GM23338 (cell line): ENCODE measurements around the gene ABCC6. TPM values are rescaled to one million over a fixed set of nuclear protein-coding genes. Genes with fewer than 3 reads are reported as not detected.

Experiments used
- ATAC-seq: fragments of 200-7000 bp; cut with Tn5 transposase; 3 replicates; pipeline ENCODE4 v1.9.1; 2020
- DNase-seq: peaks from one replicate; pipeline ENCODE4 v3.0.0-alpha.2; 2015; ENCODE audit warnings: low spot score
- H2AFZ ChIP-seq: fragments of 200-600 bp; sonication (generic); 2 replicates; pipeline ENCODE4 v1.8.0; 2016; ENCODE audit warnings: antibody characterized with exemption, mild to moderate bottlenecking, moderate library complexity
- H3F3A ChIP-seq: fragments of 200-600 bp; sonication (generic); replicated peaks from 2 replicates; pipeline ENCODE4 v1.8.0; 2017; ENCODE audit warnings: antibody characterized with exemption, mixed run types, low read depth
- H3K27ac ChIP-seq: fragments of 200-600 bp; sonication (generic); 2 replicates; pipeline ENCODE4 v1.6.1; 2016; ENCODE audit warnings: low read depth
- H3K27me3 ChIP-seq: fragments of 200-600 bp; sonication (generic); 2 replicates; pipeline ENCODE4 v1.8.0; 2016; ENCODE audit warnings: mild to moderate bottlenecking, mixed run types, moderate library complexity; ENCODE audit not compliant: insufficient read depth
- H3K36me3 ChIP-seq: fragments of 200-600 bp; sonication (generic); 2 replicates; pipeline ENCODE4 v1.8.0; 2016; ENCODE audit warnings: mild to moderate bottlenecking; ENCODE audit not compliant: insufficient read depth
- H3K4me1 ChIP-seq: fragments of 200-600 bp; sonication (generic); 2 replicates; pipeline ENCODE4 v1.8.0; 2016; ENCODE audit warnings: mild to moderate bottlenecking, moderate library complexity; ENCODE audit not compliant: insufficient read depth
- H3K4me2 ChIP-seq: fragments of 200-600 bp; sonication (generic); 2 replicates; pipeline ENCODE4 v1.7.1; 2017; ENCODE audit warnings: mixed run types
- H3K4me3 ChIP-seq: fragments of 200-600 bp; sonication (generic); 2 replicates; pipeline ENCODE4 v1.6.1; 2016; ENCODE audit warnings: mixed run types
- H3K79me2 ChIP-seq: fragments of 200-600 bp; sonication (generic); replicated peaks from 2 replicates; pipeline ENCODE4 v1.8.0; 2017; ENCODE audit warnings: mild to moderate bottlenecking; ENCODE audit not compliant: insufficient read depth
- H3K9me2 ChIP-seq: fragments of 200-600 bp; sonication (generic); 2 replicates; pipeline ENCODE4 v1.8.0; 2017; ENCODE audit not compliant: insufficient read depth
- H4K20me1 ChIP-seq: fragments of 200-600 bp; sonication (generic); replicated peaks from 2 replicates; pipeline ENCODE4 v1.8.0; 2017; ENCODE audit warnings: mild to moderate bottlenecking; ENCODE audit not compliant: insufficient read depth
- H3K27ac Mint-ChIP-seq: 2 replicates; pipeline ENCODE4 v1.8.0; 2020; ENCODE audit warnings: inconsistent platforms, mild to moderate bottlenecking, moderate library complexity, mixed read lengths
- H3K27me3 Mint-ChIP-seq: 3 replicates; pipeline ENCODE4 v1.8.0; 2022; ENCODE audit warnings: low read depth, mild to moderate bottlenecking, moderate library complexity, mixed read lengths, inconsistent platforms; ENCODE audit not compliant: insufficient read depth, poor library complexity
- H3K36me3 Mint-ChIP-seq: 3 replicates; pipeline ENCODE4 v1.8.0; 2021; ENCODE audit warnings: low read depth, mild to moderate bottlenecking, inconsistent platforms, moderate library complexity, mixed read lengths
- H3K4me1 Mint-ChIP-seq: 3 replicates; pipeline ENCODE4 v1.8.0; 2020; ENCODE audit warnings: mild to moderate bottlenecking, inconsistent platforms, mixed read lengths
- H3K4me3 Mint-ChIP-seq: 3 replicates; pipeline ENCODE4 v1.8.0; 2021; ENCODE audit warnings: moderate library complexity, mild to moderate bottlenecking, inconsistent platforms, mixed read lengths
- H3K9me3 Mint-ChIP-seq: 3 replicates; pipeline ENCODE4 v1.8.0; 2020; ENCODE audit warnings: moderate library complexity, mild to moderate bottlenecking, inconsistent platforms, mixed read lengths
- CREB1 ChIP-seq: fragments of 250-450 bp; sonication (Bioruptor Pico); IDR thresholded peaks from 2 replicates; pipeline ENCODE4 v1.5.0; 2020; ENCODE audit warnings: low read depth, mild to moderate bottlenecking, moderate library complexity
- CTCF ChIP-seq, 2 experiments: fragments of 200-600 bp in 1 of 2; sonication (generic) in 1 of 2; conservative IDR thresholded peaks; 2 replicates each; pipeline versions ENCODE4 v1.5.1 to v1.6.1; 2016 to 2017; ENCODE audit warnings: antibody characterized with exemption in 2 of 2, low read depth in 2 of 2, mild to moderate bottlenecking in 2 of 2, moderate library complexity in 1 of 2
- ETS1 ChIP-seq: IDR thresholded peaks from 2 replicates; pipeline ENCODE4 v1.6.1; 2016; ENCODE audit warnings: antibody characterized with exemption
- EZH2 ChIP-seq: fragments of 200-600 bp; sonication (generic); IDR thresholded peaks from one replicate; pipeline ENCODE4 v1.8.0; 2017; ENCODE audit warnings: antibody characterized with exemption, mild to moderate bottlenecking, low read depth; ENCODE audit not compliant: unreplicated experiment
- EZH2phosphoT487 ChIP-seq: fragments of 200-600 bp; sonication (generic); IDR thresholded peaks from one replicate; pipeline ENCODE4 v1.8.1; 2018; ENCODE audit warnings: antibody characterized with exemption; ENCODE audit not compliant: unreplicated experiment
- JUNB ChIP-seq: IDR thresholded peaks from one replicate; pipeline ENCODE4 v1.6.1; 2016; ENCODE audit warnings: antibody characterized with exemption; ENCODE audit not compliant: unreplicated experiment
- NANOG ChIP-seq: IDR thresholded peaks from 2 replicates; pipeline ENCODE4 v1.6.1; 2016; ENCODE audit warnings: antibody characterized with exemption, borderline replicate concordance
- POLR2AphosphoS5 ChIP-seq: IDR thresholded peaks from 2 replicates; pipeline ENCODE4 v1.6.1; 2016; ENCODE audit warnings: antibody characterized with exemption, low read depth
- REST ChIP-seq: IDR thresholded peaks from one replicate; pipeline ENCODE4 v1.6.1; 2018; ENCODE audit warnings: antibody characterized with exemption; ENCODE audit not compliant: unreplicated experiment
- ZNF114 ChIP-seq: fragments of 250-450 bp; sonication (Bioruptor Pico); IDR thresholded peaks from 2 replicates; pipeline ENCODE4 v1.5.0; 2020; ENCODE audit warnings: mild to moderate bottlenecking, moderate library complexity
- ZNF331 ChIP-seq: fragments of 250-450 bp; sonication (Bioruptor Pico); IDR thresholded peaks from 2 replicates; pipeline ENCODE4 v1.5.0; 2020; ENCODE audit warnings: low read depth, mild to moderate bottlenecking, moderate library complexity
- ZNF462 ChIP-seq: fragments of 250-450 bp; sonication (Bioruptor Pico); IDR thresholded peaks from 2 replicates; pipeline ENCODE4 v1.5.0; 2020; ENCODE audit warnings: mild to moderate bottlenecking, moderate library complexity
- polyA plus RNA-seq: library from polyadenylated mRNA; unstranded; fragments of >200 nt; fragmentation: Nextera tagmentation; extraction: Ambion mirVana; gene quantifications from 2 replicates; pipeline ENCODE4 v1.2.1, GENCODE V29; 2016
- total RNA-seq: library from RNA; depleted of rRNA; stranded (reverse); fragments of >200 nt; shearing (Covaris generic); gene quantifications from 2 replicates; pipeline ENCODE4 v1.2.3, GENCODE V29; 2014

Gene ABCC6
- total and polyA plus RNA-seq, 2 experiments from 2014 or later: 0.73 to 2.8 TPM

- no peak overlapping the region for H3K4me3 Mint-ChIP-seq
- Histone ChIP-seq H3K4me2 (no peak overlapping the region), H3K4me1 (no peaks in the 10 kb centered on the region), H3K79me2 (no peaks in the 10 kb centered on the region), H3F3A (no peaks in the 10 kb centered on the region), H3K27ac (no peak overlapping the region), H3K36me3 (no peaks in the 10 kb centered on the region), H3K9me2 (no peaks in the 10 kb centered on the region), H2AFZ (no peak overlapping the region), H3K27me3 (no peaks in the 10 kb centered on the region), H3K4me3 (no peak overlapping the region), H4K20me1 (no peaks in the 10 kb centered on the region)
- DNase-seq (no peak), ATAC-seq (no peak)
- H3K4me1 Mint-ChIP-seq: peaks cover 5% of the 10 kb centered on the region
- H3K9me3 Mint-ChIP-seq: no peaks in the 10 kb centered on the region
- TF ChIP-seq ZNF114 (no peak), JUNB (no peak), ETS1 (no peak), ZNF462 (CRISPR knock-in tag) (no peak), POLR2AphosphoS5 (no peak), EZH2phosphoT487 (no peak), REST (no peak), CREB1 (no peak), CTCF (conservative IDR thresholded peaks at IDR 0.05; ENCODE audit: low read depth in 2 of 2) (no peak), EZH2 (no peak), ZNF331 (CRISPR knock-in tag) (no peak), NANOG (no peak)
- H3K27me3 Mint-ChIP-seq: peaks cover 2% of the 10 kb centered on the region
- no peak overlapping the region for H3K27ac Mint-ChIP-seq
- H3K36me3 Mint-ChIP-seq: no peaks in the 10 kb centered on the region
These were observed 26.0 kb downstream of the ABCC6 start for GRCh38 chr16:16197331-16197730.
